ENCODE results near the gene ARAP1.
A peak's percentile ranks its signal among the peaks of the same experiment; 100 is the strongest.

The ARAP1 gene

DNA sequence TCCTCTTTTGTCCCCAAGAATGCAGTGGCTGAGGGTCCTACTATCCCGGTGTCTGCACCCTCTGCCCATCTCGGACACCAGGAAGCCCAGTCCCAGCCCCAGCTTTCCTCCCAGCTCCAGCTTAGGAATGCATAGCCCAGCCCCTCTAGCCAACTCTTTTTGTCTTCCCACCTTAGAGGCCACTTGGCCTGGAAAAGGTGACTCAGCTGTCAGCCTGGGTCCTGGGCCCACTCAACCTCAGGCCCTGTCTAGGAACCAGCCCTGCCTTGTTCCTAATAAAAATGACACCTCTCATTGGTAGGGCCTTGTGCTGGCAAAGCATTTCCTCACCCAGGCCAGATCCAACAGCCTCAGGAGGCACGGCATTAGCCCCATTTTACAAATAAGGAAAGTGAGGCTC lies 106.2 kb downstream of the ARAP1 start:
- no peak for DNase-seq (ENCODE audit: low read depth in 2 of 2)
- H3K4me3 ChIP-seq (replicated peaks in 1 of 2; ENCODE audit: low read depth in 2 of 2, low read length in 2 of 2) = no peak overlapping the region
- TF ChIP-seq, protein P1, sequence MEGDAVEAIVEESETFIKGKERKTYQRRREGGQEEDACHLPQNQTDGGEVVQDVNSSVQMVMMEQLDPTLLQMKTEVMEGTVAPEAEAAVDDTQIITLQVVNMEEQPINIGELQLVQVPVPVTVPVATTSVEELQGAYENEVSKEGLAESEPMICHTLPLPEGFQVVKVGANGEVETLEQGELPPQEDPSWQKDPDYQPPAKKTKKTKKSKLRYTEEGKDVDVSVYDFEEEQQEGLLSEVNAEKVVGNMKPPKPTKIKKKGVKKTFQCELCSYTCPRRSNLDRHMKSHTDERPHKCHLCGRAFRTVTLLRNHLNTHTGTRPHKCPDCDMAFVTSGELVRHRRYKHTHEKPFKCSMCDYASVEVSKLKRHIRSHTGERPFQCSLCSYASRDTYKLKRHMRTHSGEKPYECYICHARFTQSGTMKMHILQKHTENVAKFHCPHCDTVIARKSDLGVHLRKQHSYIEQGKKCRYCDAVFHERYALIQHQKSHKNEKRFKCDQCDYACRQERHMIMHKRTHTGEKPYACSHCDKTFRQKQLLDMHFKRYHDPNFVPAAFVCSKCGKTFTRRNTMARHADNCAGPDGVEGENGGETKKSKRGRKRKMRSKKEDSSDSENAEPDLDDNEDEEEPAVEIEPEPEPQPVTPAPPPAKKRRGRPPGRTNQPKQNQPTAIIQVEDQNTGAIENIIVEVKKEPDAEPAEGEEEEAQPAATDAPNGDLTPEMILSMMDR (IDR thresholded peaks at IDR 0.05; ENCODE audit: low read depth, low read length) = no peak

DNA sequence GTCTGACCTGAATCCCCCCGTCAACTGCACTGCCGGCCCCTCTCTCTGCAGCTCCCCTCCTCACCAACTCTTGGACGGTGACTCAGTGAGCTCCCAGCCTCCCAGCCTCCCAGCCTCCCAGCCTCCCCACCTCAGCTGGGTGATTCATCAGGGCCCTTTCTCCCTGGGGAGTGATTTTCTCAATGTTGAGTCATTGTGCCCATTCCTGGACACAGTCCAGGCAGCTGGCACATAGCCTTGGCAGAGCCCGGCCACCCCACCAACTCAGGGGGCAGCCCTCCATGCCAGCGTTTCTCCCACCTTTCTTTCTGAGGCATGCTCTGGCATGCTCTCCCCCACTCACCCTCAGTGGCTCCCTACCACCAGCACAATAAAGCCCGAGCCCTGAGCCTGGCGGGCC lies 108.7 kb downstream of the ARAP1 start:
- H3K4me3 ChIP-seq (replicated peaks in 1 of 2; ENCODE audit: low read depth in 2 of 2, low read length in 2 of 2) = no peak overlapping the region
- DNase-seq (ENCODE audit: low read depth in 2 of 2) = peak; percentile 18 to 72

DNA sequence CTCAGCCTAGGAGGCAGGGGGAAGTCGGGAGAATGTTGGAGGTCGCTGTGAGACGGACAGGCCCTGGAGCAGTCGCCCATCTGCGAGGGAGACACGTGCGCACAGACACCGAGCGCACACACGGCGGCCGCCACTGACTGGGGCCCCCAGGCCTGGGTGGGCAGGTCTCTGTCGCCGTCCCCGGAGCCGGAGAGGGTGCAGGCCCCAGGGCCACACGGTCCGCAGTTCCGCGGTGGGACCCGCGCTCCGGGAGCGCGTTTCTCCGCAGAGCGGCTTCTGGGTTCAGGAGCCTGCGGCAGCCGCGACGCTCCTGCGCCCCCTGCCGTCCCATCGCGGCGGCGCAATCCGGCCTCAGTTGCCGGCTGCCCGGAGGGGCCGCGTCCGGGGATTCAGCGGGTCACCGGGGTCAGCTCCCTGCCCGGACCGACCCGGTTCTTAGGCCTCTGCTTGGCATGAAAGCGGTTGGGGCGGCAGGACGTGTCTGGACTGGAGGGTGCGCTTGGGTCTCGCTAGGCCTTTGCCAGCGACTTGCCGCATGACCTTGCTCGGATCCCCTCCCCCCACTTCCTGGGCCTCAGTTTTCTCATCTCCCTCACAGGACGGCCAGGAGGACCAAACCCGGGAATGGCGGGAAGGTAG lies 109.2 kb downstream of the ARAP1 start:
- H3K4me3 ChIP-seq (replicated peaks in 1 of 2; ENCODE audit: low read depth in 2 of 2, low read length in 2 of 2) = peak overlapping the region; percentile 21 to 57
- DNase-seq (ENCODE audit: low read depth in 2 of 2) = peak; percentile 51 to 59
- TF ChIP-seq, protein P1 (IDR thresholded peaks at IDR 0.05; ENCODE audit: low read depth, low read length) = peak; percentile 54

More for the DNA sequence above, 108.7 kb downstream of the ARAP1 start:
- TF ChIP-seq, protein P1 (IDR thresholded peaks at IDR 0.05; ENCODE audit: low read depth, low read length) = no peak

DNA sequence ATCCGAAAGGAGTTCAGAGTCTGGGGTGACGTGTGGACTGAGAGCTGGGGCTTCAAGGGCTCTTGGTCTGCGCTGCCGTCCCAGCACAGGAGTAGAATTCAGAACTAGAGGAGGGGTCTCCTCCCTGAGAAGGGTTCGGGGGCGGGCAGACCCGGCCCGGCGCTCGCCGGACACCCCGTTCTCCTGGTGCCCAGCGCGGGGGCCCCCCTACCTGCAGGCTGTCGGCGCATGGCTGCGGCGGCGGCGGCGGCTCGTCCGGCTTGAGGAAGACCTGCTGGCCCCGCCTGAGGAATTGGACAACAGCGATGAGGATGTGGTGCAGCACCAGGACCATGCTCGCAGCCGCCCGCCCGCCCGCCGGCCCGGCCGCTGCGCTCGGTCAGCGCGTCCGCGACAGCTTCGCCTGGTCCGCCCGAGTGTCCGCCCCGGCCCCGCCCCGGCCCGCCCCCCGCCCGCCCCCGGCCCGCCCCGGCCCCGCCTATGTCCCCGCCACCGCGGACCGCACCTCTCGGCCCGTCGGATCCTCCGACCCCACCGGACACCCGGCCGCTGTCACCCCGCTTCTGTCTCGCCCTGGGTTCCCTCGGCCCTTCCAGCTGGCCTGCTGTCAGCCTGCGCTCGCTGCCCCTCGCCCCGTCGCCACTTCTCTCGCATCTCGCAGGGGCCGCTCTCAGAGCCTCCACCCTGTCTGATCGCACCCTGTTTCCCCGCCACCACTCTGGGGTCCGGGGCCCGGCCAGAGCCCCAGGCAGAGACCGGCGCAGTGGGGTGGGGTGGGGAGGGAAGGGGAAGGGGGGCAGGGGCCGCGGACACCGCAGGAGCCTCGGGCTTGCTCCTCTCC lies 109.9 kb downstream of the ARAP1 start:
- peak overlapping the region; percentile 42 to 57 for H3K4me3 ChIP-seq (replicated peaks in 1 of 2; ENCODE audit: low read depth in 2 of 2, low read length in 2 of 2)
- TF ChIP-seq, protein P1 (IDR thresholded peaks at IDR 0.05; ENCODE audit: low read depth, low read length) = no peak
- peak in 1 of 2 donors; percentile 12 for DNase-seq (ENCODE audit: low read depth in 2 of 2)

DNA sequence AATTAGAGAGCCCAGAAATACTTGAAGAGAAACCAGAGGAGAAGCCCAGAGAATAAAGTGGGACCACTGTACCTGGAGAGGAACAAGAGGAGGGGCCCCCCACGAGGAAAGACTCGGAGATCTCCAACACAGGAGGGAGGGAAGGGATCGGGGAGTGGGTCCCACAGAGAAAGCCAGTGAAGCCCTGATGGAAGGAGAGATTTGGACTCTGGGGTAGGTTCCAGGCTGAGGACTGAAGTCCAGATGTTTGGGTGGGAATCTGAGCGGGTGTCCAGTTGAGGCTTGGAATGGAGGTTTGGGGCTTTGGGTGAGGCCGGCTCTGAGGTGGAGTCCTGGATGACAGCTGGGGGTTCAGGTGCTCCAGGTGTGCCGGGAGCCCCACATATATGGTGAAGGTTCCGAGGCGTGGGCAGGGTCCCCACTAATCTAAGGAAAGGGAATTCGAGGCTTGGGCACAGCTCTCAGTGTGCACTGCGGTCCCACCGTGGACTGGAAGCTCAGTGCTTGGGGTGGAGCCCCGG lies 110.6 kb downstream of the ARAP1 start:
- TF ChIP-seq, protein P1 (IDR thresholded peaks at IDR 0.05; ENCODE audit: low read depth, low read length) = no peak
- H3K4me3 ChIP-seq (replicated peaks in 1 of 2; ENCODE audit: low read depth in 2 of 2, low read length in 2 of 2) = peak overlapping the region in 1 of 2 donors; percentile 21
- no peak for DNase-seq (ENCODE audit: low read depth in 2 of 2)

DNA sequence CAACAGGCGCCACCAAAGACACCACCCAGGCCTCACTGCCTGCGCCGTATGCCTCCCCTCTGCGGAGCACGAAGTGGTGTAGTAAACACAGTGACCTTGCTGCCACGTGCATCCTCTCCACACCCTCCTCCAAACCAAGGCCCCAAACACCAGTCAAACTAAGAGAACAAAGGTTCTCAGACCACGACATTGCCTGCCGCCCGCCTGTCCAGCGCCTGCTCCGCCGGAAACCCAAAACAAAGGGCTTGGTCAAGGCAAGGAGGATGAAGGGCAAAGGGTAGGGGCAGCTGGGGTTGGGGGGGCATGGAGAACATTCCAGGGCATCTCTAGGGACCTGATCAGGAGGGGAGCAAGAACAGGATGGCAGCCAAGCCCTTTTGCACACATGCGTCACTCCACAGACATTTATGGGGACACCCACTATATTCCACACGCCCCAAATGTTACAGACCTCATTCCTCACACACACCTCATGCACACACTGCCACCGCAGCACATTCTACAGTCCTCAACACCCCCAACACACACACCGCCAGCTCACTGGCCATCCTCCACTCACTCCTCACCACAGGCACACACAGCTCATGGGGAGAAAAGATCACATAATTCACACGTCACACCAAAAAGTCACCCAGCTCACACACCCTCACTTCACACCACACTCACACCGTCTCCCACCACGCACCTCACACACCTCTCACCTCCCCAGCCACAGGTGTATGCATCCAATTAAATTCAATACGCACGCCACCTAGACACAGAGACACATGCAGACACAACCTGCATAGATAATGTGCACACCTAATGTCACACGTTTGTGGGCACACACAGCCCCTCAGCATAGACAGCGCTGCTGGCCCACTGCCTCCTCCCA lies 112.5 kb downstream of the ARAP1 start:
- TF ChIP-seq, protein P1 (IDR thresholded peaks at IDR 0.05; ENCODE audit: low read depth, low read length) = no peak
- DNase-seq (ENCODE audit: low read depth in 2 of 2) = no peak

More for the DNA sequence above, 112.5 kb downstream of the ARAP1 start:
- no peak overlapping the region for H3K4me3 ChIP-seq (replicated peaks in 1 of 2; ENCODE audit: low read depth in 2 of 2, low read length in 2 of 2)
